B cell (primary cell): ENCODE results near the gene LHCGR. TPM values are rescaled to one million over a fixed set of nuclear protein-coding genes. Genes with fewer than 3 reads are reported as not detected.

ENCODE experiments used
- ATAC-seq: fragments of 200-7000 bp; cut with Tn5 transposase; one replicate; pipeline ENCODE4 v1.10.0; 2021; ENCODE audit warnings: low read depth, mild to moderate bottlenecking, moderate number of reproducible peaks, moderate library complexity
- CTCF ChIA-PET: fragments of 350-600 bp; sonication (Branson Sonifier 250); formaldehyde crosslinking; loops from one replicate; lab custom pipeline; 2021; ENCODE audit warnings: antibody characterized with exemption, inconsistent platforms; lab: Charles Lee
- POLR2A ChIA-PET: fragments of 350-600 bp; sonication (Branson Sonifier 250); formaldehyde crosslinking; loops from one replicate; lab custom pipeline; 2021; ENCODE audit warnings: antibody characterized with exemption; lab: Charles Lee
- DNase-seq: peaks from one replicate; pipeline ENCODE4 v3.0.0; 2013
- H2AFZ ChIP-seq: 2 replicates; pipeline ENCODE4 v1.6.1; 2012; ENCODE audit warnings: mild to moderate bottlenecking, low read depth, low read length; ENCODE audit not compliant: insufficient read depth, poor library complexity, severe bottlenecking
- H3K27ac ChIP-seq, 2 donors: 1 replicate in 1 of 2; 2 replicates in 1 of 2; pipeline ENCODE4 v1.5.1; 2012 to 2013; ENCODE audit warnings: low read length in 2 of 2, mild to moderate bottlenecking in 2 of 2, moderate library complexity in 1 of 2
- H3K27me3 ChIP-seq, 4 experiments: fragments of 200-600 bp in 1 of 4; sonication (generic) in 1 of 4; replicated peaks in 1 of 4; 1 replicate in 2 of 4; 2 replicates in 2 of 4; pipeline versions ENCODE4 v1.6.1 to v1.7.0; 2013 to 2016; ENCODE audit warnings: low read length in 3 of 4, mild to moderate bottlenecking in 2 of 4, mixed read lengths in 1 of 4, moderate library complexity in 1 of 4; ENCODE audit not compliant: insufficient read depth in 4 of 4, control insufficient read depth in 3 of 4; ENCODE audit errors: control extremely low read depth in 1 of 4
- H3K36me3 ChIP-seq, 2 experiments: replicated peaks in 1 of 2; 1 replicate in 1 of 2; 2 replicates in 1 of 2; pipeline versions ENCODE4 v1.6.1 to v1.7.1; 2013; ENCODE audit warnings: low read length in 1 of 2; ENCODE audit not compliant: insufficient read depth in 2 of 2, control insufficient read depth in 1 of 2; ENCODE audit errors: control extremely low read depth in 1 of 2, extremely low read depth in 1 of 2
- H3K4me1 ChIP-seq, 2 donors: fragments of 200-600 bp in 1 of 2; sonication (generic) in 1 of 2; 1 replicate in 1 of 2; 2 replicates in 1 of 2; pipeline versions ENCODE4 v1.5.1 to v1.6.1; 2013 to 2017; ENCODE audit warnings: low read length in 2 of 2; ENCODE audit not compliant: control insufficient read depth in 2 of 2, insufficient read depth in 2 of 2
- H3K4me2 ChIP-seq: replicated peaks from 2 replicates; pipeline ENCODE3; 2012; ENCODE audit warnings: mild to moderate bottlenecking, low read depth, low read length; ENCODE audit not compliant: poor library complexity, severe bottlenecking
- H3K4me3 ChIP-seq, 5 experiments: fragments of 200-600 bp in 1 of 5; sonication (generic) in 1 of 5; 1 replicate in 3 of 5; 2 replicates in 2 of 5; pipeline versions ENCODE4 v1.5.1 to v1.7.0; 2011 to 2016; ENCODE audit warnings: low read length in 4 of 5, mild to moderate bottlenecking in 4 of 5, low read depth in 2 of 5, control low read depth in 1 of 5, moderate library complexity in 1 of 5; ENCODE audit not compliant: insufficient read depth in 1 of 5; ENCODE audit errors: control extremely low read depth in 1 of 5, extremely low read depth in 1 of 5
- H3K79me2 ChIP-seq: fragments of 200-600 bp; sonication (generic); one replicate; pipeline ENCODE4 v1.6.0; 2016; ENCODE audit warnings: low read length; ENCODE audit not compliant: control insufficient read depth, insufficient read depth
- H3K9ac ChIP-seq: fragments of 200-600 bp; sonication (generic); 2 replicates; pipeline ENCODE4 v1.6.1; 2017; ENCODE audit warnings: mild to moderate bottlenecking, low read length, moderate library complexity
- H3K9me3 ChIP-seq, 3 donors: one replicate each; pipeline versions ENCODE4 v1.6.1 to v1.7.1; 2013; ENCODE audit warnings: low read length in 2 of 3; ENCODE audit not compliant: control insufficient read depth in 2 of 3, insufficient read depth in 1 of 3; ENCODE audit errors: control extremely low read depth in 1 of 3
- H4K20me1 ChIP-seq: 2 replicates; pipeline ENCODE4 v1.6.0; 2012; ENCODE audit warnings: mild to moderate bottlenecking, low read length; ENCODE audit not compliant: insufficient read depth, control insufficient read depth, poor library complexity, severe bottlenecking
- H3K27ac Mint-ChIP-seq: one replicate; pipeline ENCODE4 v1.8.0; 2021; ENCODE audit warnings: mixed read lengths
- H3K27me3 Mint-ChIP-seq: one replicate; pipeline ENCODE4 v1.8.0; 2021; ENCODE audit warnings: mixed read lengths
- H3K4me1 Mint-ChIP-seq: one replicate; pipeline ENCODE4 v1.8.0; 2021; ENCODE audit warnings: mixed read lengths
- H3K4me3 Mint-ChIP-seq: one replicate; pipeline ENCODE4 v1.8.0; 2021; ENCODE audit warnings: mixed read lengths
- H3K9me3 Mint-ChIP-seq: one replicate; pipeline ENCODE4 v1.8.0; 2022; ENCODE audit warnings: mixed read lengths; ENCODE audit not compliant: insufficient read depth
- CTCF ChIP-seq: fragments of 200-600 bp; IDR thresholded peaks from one replicate; pipeline ENCODE4 v1.8.0; 2022; ENCODE audit warnings: antibody characterized with exemption, mild to moderate bottlenecking
- EZH2 ChIP-seq: IDR thresholded peaks from 2 replicates; pipeline ENCODE4 v1.6.1; 2012; ENCODE audit warnings: borderline replicate concordance, low read depth, mild to moderate bottlenecking, moderate library complexity, low read length; ENCODE audit not compliant: insufficient read depth, poor library complexity, severe bottlenecking
- WGBS: methylation state at CpG from one replicate; pipeline ENCODE4 v1.1.5; 2013; ENCODE audit warnings: missing lambda C conversion rate; ENCODE audit not compliant: insufficient coverage; 5-methylcytosine and 5-hydroxymethylcytosine counted together
- intact Hi-C: fragments of 100-400 bp; cut with micrococcal nuclease; formaldehyde crosslinking; loops from one replicate; pipeline ENCODE4 v1.10.0; 2022
- polyA plus RNA-seq: library from polyadenylated mRNA; depleted of rRNA; stranded (reverse); fragments of >200 nt; gene quantifications from 2 replicates; pipeline ENCODE4 v1.2.3, GENCODE V29; 2012
- total RNA-seq, 2 donors: library from RNA; stranded (reverse); fragments of 120-200 nt in 1 of 2; gene quantifications; 1 replicate in 1 of 2; 2 replicates in 1 of 2; pipeline versions ENCODE4 v1.2.3 to v1.2.4, GENCODE V29; 2013 to 2022

Gene LHCGR
- total and polyA plus RNA-seq, 2 donors (not counting 1 experiment from before 2014, with no cell fraction given), result not detected

- Histone ChIP-seq H3K9ac (no peak overlapping the region), H3K9me3 (no peaks in the 10 kb centered on the region), H2AFZ (no peak overlapping the region), H3K4me1 (no peaks in the 10 kb centered on the region), H3K4me2 (no peak overlapping the region), H3K27me3 (no peaks in the 10 kb centered on the region), H3K36me3 (no peaks in the 10 kb centered on the region), H3K79me2 (no peaks in the 10 kb centered on the region), H4K20me1 (no peaks in the 10 kb centered on the region), H3K27ac (no peak overlapping the region), H3K4me3 (no peak overlapping the region)
- ATAC-seq (no peak), DNase-seq (no peak)
- no peaks in the 10 kb centered on the region for H3K4me1 Mint-ChIP-seq
- intact Hi-C loops, result no loop called here
- CTCF ChIA-PET, result no interaction called here
- POLR2A ChIA-PET, result no interaction called here
- no peak overlapping the region for H3K27ac Mint-ChIP-seq
- TF ChIP-seq EZH2, result no peak
- no peak for TF ChIP-seq CTCF
- WGBS, result no CpG with 5 or more reads among the region's 1 CpG
- peaks cover 8% of the 10 kb centered on the region for H3K27me3 Mint-ChIP-seq
- no peak overlapping the region for H3K4me3 Mint-ChIP-seq
- no peaks in the 10 kb centered on the region for H3K9me3 Mint-ChIP-seq
These were observed 33.1 kb downstream of the LHCGR start for GRCh38 chr2:48722391-48722790.

GRCh38 chr2:48721158-48721557 is 34.4 kb downstream of the LHCGR start:
- H3K27me3 ChIP-seq, result no peaks in the 10 kb centered on the region
- 95% methylated on average over 2 of the region's 2 CpGs for WGBS
- H3K4me1 ChIP-seq, result no peaks in the 10 kb centered on the region
- ChIA-PET POLR2A (no interaction called here), CTCF (no interaction called here)
- H3K4me2 ChIP-seq, result no peak overlapping the region
- H3K36me3 ChIP-seq, result no peaks in the 10 kb centered on the region
- intact Hi-C loops, result no loop called here
- no peaks in the 10 kb centered on the region for H3K9me3 ChIP-seq
- no peak overlapping the region for H3K9ac ChIP-seq
- ATAC-seq, result no peak
- TF ChIP-seq EZH2, result no peak
- TF ChIP-seq CTCF, result no peak
- DNase-seq, result no peak
- peaks cover 8% of the 10 kb centered on the region for H3K27me3 Mint-ChIP-seq
- H3K4me3 Mint-ChIP-seq, result no peak overlapping the region
- no peak overlapping the region for H3K4me3 ChIP-seq
- H3K4me1 Mint-ChIP-seq, result no peaks in the 10 kb centered on the region
- no peaks in the 10 kb centered on the region for H3K9me3 Mint-ChIP-seq
- no peak overlapping the region for H3K27ac Mint-ChIP-seq
- H3K79me2 ChIP-seq, result no peaks in the 10 kb centered on the region
- no peak overlapping the region for H2AFZ ChIP-seq
- no peaks in the 10 kb centered on the region for H4K20me1 ChIP-seq
- H3K27ac ChIP-seq, result no peak overlapping the region
